CD14-positive monocyte (primary cell): ENCODE data around the gene FXYD6. TPM values are rescaled to one million over a fixed set of nuclear protein-coding genes. Genes with fewer than 3 reads are reported as not detected.

Experiments used
- DNase-seq, 3 donors: peaks; one replicate each; pipeline ENCODE4 v3.0.0-alpha.2; 2011 to 2022
- H2AFZ ChIP-seq: 2 replicates; pipeline ENCODE4 v1.6.0; 2012; ENCODE audit warnings: mild to moderate bottlenecking, low read depth, low read length, inconsistent platforms; ENCODE audit not compliant: insufficient read depth, poor library complexity, severe bottlenecking
- H3K27ac ChIP-seq, 2 donors: 1 replicate in 1 of 2; 2 replicates in 1 of 2; pipeline ENCODE4 v1.5.1; 2012 to 2013; ENCODE audit warnings: low read length in 2 of 2, control low read depth in 1 of 2, inconsistent platforms in 1 of 2, low read depth in 1 of 2, mild to moderate bottlenecking in 1 of 2
- H3K27me3 ChIP-seq, 2 donors: one replicate each; pipeline versions ENCODE4 v1.6.0 to v1.6.1; 2011 to 2013; ENCODE audit warnings: low read length in 2 of 2; ENCODE audit not compliant: control insufficient read depth in 2 of 2, insufficient read depth in 2 of 2
- H3K36me3 ChIP-seq, 2 donors: replicated peaks in 1 of 2; 1 replicate in 1 of 2; 2 replicates in 1 of 2; pipeline versions ENCODE4 v1.5.1 to v1.6.1; 2012 to 2013; ENCODE audit warnings: low read length in 2 of 2, control low read depth in 1 of 2, inconsistent platforms in 1 of 2, mild to moderate bottlenecking in 1 of 2; ENCODE audit not compliant: insufficient read depth in 2 of 2, control insufficient read depth in 1 of 2
- H3K4me1 ChIP-seq, 2 donors: 1 replicate in 1 of 2; 2 replicates in 1 of 2; pipeline versions ENCODE4 v1.5.1 to v1.6.1; 2012 to 2013; ENCODE audit warnings: low read length in 2 of 2, control low read depth in 1 of 2, inconsistent platforms in 1 of 2, mild to moderate bottlenecking in 1 of 2, moderate library complexity in 1 of 2; ENCODE audit not compliant: insufficient read depth in 2 of 2, control insufficient read depth in 1 of 2
- H3K4me2 ChIP-seq: replicated peaks from 2 replicates; pipeline ENCODE3; 2012; ENCODE audit warnings: low read length, moderate library complexity, mild to moderate bottlenecking; ENCODE audit not compliant: poor library complexity, severe bottlenecking; ENCODE audit errors: extremely low read depth
- H3K4me3 ChIP-seq, 3 experiments: fragments of 200-600 bp in 1 of 3; sonication (generic) in 1 of 3; replicated peaks in 1 of 3; 1 replicate in 2 of 3; 2 replicates in 1 of 3; pipeline ENCODE4 v1.5.1; 2011 to 2013; ENCODE audit warnings: low read length in 3 of 3, mild to moderate bottlenecking in 3 of 3, control low read depth in 2 of 3, low read depth in 2 of 3, inconsistent platforms in 1 of 3, moderate library complexity in 1 of 3
- H3K79me2 ChIP-seq: 2 replicates; pipeline ENCODE4 v1.6.0; 2012; ENCODE audit warnings: mild to moderate bottlenecking, control low read depth, inconsistent platforms, low read length, moderate library complexity; ENCODE audit not compliant: insufficient read depth
- H3K9ac ChIP-seq: 2 replicates; pipeline ENCODE4 v1.6.0; 2017; ENCODE audit warnings: low read length, mild to moderate bottlenecking; ENCODE audit not compliant: insufficient read depth, poor library complexity, severe bottlenecking
- H3K9me3 ChIP-seq, 2 donors: replicated peaks in 1 of 2; 1 replicate in 1 of 2; 2 replicates in 1 of 2; pipeline versions ENCODE4 v1.5.1 to v1.6.1; 2012 to 2013; ENCODE audit warnings: low read length in 2 of 2, control low read depth in 1 of 2; ENCODE audit not compliant: control insufficient read depth in 1 of 2, insufficient read depth in 1 of 2
- H4K20me1 ChIP-seq: 2 replicates; pipeline ENCODE4 v1.6.0; 2012; ENCODE audit warnings: mild to moderate bottlenecking, low read length, control low read depth, moderate library complexity; ENCODE audit not compliant: insufficient read depth
- H3K27ac Mint-ChIP-seq, 7 donors: one replicate each; pipeline ENCODE4 v1.8.0; 2020; ENCODE audit warnings: mild to moderate bottlenecking in 7 of 7, mixed read lengths in 7 of 7, moderate library complexity in 6 of 7, inconsistent platforms in 2 of 7
- H3K27me3 Mint-ChIP-seq, 3 donors: one replicate each; pipeline ENCODE4 v1.8.0; 2021 to 2022; ENCODE audit warnings: low read depth in 3 of 3, mild to moderate bottlenecking in 3 of 3, mixed read lengths in 3 of 3, moderate library complexity in 3 of 3, inconsistent platforms in 1 of 3
- H3K36me3 Mint-ChIP-seq, 2 donors: one replicate each; pipeline ENCODE4 v1.8.0; 2020; ENCODE audit warnings: mixed read lengths in 2 of 2, inconsistent platforms in 1 of 2, mild to moderate bottlenecking in 1 of 2
- H3K4me1 Mint-ChIP-seq: one replicate; pipeline ENCODE4 v1.8.0; 2020; ENCODE audit warnings: mild to moderate bottlenecking, mixed read lengths
- H3K4me3 Mint-ChIP-seq, 2 donors: one replicate each; pipeline ENCODE4 v1.8.0; 2020; ENCODE audit warnings: mild to moderate bottlenecking in 2 of 2, mixed read lengths in 2 of 2, moderate library complexity in 1 of 2
- H3K9me3 Mint-ChIP-seq, 7 donors: one replicate each; pipeline ENCODE4 v1.8.0; 2020 to 2022; ENCODE audit warnings: mixed read lengths in 7 of 7, mild to moderate bottlenecking in 6 of 7, moderate library complexity in 6 of 7, inconsistent platforms in 2 of 7
- WGBS: methylation state at CpG from one replicate; pipeline ENCODE4 v1.1.5; 2013; ENCODE audit warnings: missing lambda C conversion rate; ENCODE audit not compliant: insufficient coverage; 5-methylcytosine and 5-hydroxymethylcytosine counted together
- intact Hi-C, 2 donors: fragments of 100-400 bp; cut with micrococcal nuclease; formaldehyde crosslinking; loops; one replicate each; pipeline versions ENCODE4 v1.15.0 to v1.15.1; 2023
- polyA plus RNA-seq, 3 donors: library from polyadenylated mRNA; depleted of rRNA in 1 of 3; unstranded in 2 of 3; stranded (reverse) in 1 of 3; fragments of 300-500 nt in 2 of 3; fragments of >200 nt in 1 of 3; fragmentation: Illumina TruSeq in 2 of 3; gene quantifications; 1 replicate in 2 of 3; 2 replicates in 1 of 3; pipeline ENCODE4 v1.2.3, GENCODE V29; 2012 to 2021
- TF ChIP-seq, protein P1 (sequence below): fragments of 200-600 bp; IDR thresholded peaks from one replicate; pipeline ENCODE4 v1.8.0; 2022; ENCODE audit warnings: antibody characterized with exemption, mild to moderate bottlenecking

FXYD6 gene
- polyA plus RNA-seq, 3 donors, result 36.4 to 52.1 (median 44.1) TPM

DNA sequence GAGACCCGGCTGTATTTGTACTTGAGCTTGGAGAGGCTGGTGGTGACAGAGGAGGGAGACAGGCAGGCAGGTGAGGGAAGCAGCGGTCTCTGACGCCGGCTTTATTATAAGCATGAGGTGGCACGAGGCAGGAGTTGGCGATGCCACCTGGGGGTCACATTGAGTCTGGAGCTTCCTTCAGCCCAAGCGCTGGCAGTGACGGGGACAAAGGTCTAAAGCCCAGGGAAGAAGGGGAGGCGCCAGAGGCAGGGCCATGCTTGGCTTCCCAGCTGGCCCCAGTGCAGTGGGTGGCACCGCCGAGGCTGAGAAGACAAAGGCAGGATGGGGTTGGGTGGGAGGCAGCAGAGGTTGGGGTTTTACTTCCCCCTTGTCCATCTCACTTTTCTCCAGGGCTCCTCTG is 56.4 kb downstream of the FXYD6 start:
- Histone ChIP-seq H3K4me1 (peaks cover 75 to 78% of the 10 kb centered on the region in 2 donors), H3K27me3 (no peaks in the 10 kb centered on the region), H2AFZ (no peak overlapping the region), H4K20me1 (no peaks in the 10 kb centered on the region), H3K4me2 (no peak overlapping the region), H3K9me3 (no peaks in the 10 kb centered on the region), H3K9ac (no peak overlapping the region), H3K4me3 (no peak overlapping the region), H3K36me3 (no peaks in the 10 kb centered on the region), H3K79me2 (no peaks in the 10 kb centered on the region), H3K27ac (no peak overlapping the region)
- Mint-ChIP-seq H3K36me3 (no peaks in the 10 kb centered on the region), H3K27me3 (no peaks in the 10 kb centered on the region), H3K4me3 (no peak overlapping the region), H3K9me3 (peaks cover 0 to 2% (median 0%) of the 10 kb centered on the region in 7 donors), H3K4me1 (peaks cover 75% of the 10 kb centered on the region), H3K27ac (peak overlapping the region in 4 of 7 donors; percentile 17 to 81 (median 56))
- intact Hi-C loops, result loop anchor here (5.0 kb wide), 2 partner anchors 82 to 127 kb away; no protein-coding TSS in a partner anchor
- TF ChIP-seq, protein P1, sequence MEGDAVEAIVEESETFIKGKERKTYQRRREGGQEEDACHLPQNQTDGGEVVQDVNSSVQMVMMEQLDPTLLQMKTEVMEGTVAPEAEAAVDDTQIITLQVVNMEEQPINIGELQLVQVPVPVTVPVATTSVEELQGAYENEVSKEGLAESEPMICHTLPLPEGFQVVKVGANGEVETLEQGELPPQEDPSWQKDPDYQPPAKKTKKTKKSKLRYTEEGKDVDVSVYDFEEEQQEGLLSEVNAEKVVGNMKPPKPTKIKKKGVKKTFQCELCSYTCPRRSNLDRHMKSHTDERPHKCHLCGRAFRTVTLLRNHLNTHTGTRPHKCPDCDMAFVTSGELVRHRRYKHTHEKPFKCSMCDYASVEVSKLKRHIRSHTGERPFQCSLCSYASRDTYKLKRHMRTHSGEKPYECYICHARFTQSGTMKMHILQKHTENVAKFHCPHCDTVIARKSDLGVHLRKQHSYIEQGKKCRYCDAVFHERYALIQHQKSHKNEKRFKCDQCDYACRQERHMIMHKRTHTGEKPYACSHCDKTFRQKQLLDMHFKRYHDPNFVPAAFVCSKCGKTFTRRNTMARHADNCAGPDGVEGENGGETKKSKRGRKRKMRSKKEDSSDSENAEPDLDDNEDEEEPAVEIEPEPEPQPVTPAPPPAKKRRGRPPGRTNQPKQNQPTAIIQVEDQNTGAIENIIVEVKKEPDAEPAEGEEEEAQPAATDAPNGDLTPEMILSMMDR, result no peak
- no peak for DNase-seq
- 96% methylated on average over 8 of the region's 11 CpGs for WGBS

DNA sequence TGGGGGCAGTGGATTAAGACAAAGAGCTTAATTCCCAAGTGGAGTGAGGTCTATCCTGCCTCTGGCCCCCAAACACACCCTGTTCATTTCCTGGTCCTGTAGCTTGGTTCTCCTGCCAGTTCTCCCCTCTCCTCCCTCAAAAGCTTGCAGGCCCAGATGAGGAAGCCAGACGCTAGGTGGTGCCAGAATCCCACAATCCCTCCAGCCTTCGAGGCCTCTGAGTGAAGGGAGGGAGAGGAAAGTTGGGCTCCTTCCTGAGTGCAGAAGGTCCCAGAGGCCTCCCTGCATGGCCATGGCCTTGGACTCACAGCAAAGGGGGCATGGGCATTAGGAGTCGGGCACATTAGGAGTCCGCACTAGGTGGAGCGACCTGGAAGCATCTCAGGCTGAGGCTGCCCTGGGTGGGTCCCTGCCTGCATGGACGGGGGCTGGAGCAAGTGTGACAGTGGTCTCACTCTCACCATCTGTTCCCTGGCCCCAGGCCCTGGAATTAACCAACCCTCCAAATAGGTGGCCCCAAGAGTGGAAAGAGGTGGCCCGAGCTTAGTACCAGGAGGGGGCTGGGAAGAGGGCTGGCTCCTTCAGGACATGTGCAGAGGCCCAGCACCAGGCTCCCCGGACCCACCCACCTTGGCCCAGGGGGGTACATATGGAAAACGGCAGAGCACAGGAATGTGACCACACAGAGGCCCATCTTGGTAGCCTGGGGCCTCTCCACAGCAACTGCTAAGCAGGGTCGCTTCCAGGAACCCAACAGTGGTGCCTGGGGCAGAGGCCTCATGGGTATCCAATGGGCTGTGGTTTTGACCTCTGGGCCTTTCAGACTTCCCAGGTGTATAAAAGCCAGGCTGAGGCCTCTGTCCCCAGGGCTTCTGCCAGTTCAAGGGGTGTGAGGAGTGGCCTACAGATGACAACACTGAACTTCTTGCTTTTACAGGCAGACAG is 57.1 kb downstream of the FXYD6 start:
- Histone ChIP-seq H3K79me2 (no peaks in the 10 kb centered on the region), H3K36me3 (no peaks in the 10 kb centered on the region), H2AFZ (no peak overlapping the region), H3K4me3 (no peak overlapping the region), H4K20me1 (no peaks in the 10 kb centered on the region), H3K4me1 (peaks cover 75 to 78% of the 10 kb centered on the region in 2 donors), H3K4me2 (no peak overlapping the region), H3K9ac (no peak overlapping the region), H3K9me3 (no peaks in the 10 kb centered on the region), H3K27ac (peak overlapping the region in 1 of 2 donors; percentile 99), H3K27me3 (no peaks in the 10 kb centered on the region)
- no peaks in the 10 kb centered on the region for H3K27me3 Mint-ChIP-seq
- TF ChIP-seq, protein P1, result peak; percentile 58
- H3K36me3 Mint-ChIP-seq, result no peaks in the 10 kb centered on the region
- 88% methylated on average over 9 of the region's 10 CpGs for WGBS
- peak; percentile 61 to 81 (median 66) for DNase-seq
- H3K4me3 Mint-ChIP-seq, result no peak overlapping the region
- H3K27ac Mint-ChIP-seq, result peak overlapping the region; percentile 76 to 99 (median 99)
- intact Hi-C loops, result loop anchor here (2.0 to 5.0 kb wide), 5 partner anchors 83 to 392 kb away; partner anchors contain the start of gene IL10RA (in 1 of the 2)
- peaks cover 75% of the 10 kb centered on the region for H3K4me1 Mint-ChIP-seq
- peaks cover 0 to 2% (median 0%) of the 10 kb centered on the region in 7 donors for H3K9me3 Mint-ChIP-seq
